Caco-2 (cell line): ENCODE results near the gene TTC16. TPM values are rescaled to one million over a fixed set of nuclear protein-coding genes. Genes with fewer than 3 reads are reported as not detected.

Experiments used
- BruUV-seq: library from RNA; stranded (reverse); fragments of 400-500 nt; replicated peaks from 2 replicates; lab custom pipeline; 2021; lab: Mats Ljungman, UMichigan
- CTCF ChIA-PET: fragments of 300-600 bp; sonication (Branson Sonifier 250); formaldehyde crosslinking; loops from one replicate; lab custom pipeline; 2022; ENCODE audit warnings: antibody characterized with exemption; lab: Charles Lee
- POLR2A ChIA-PET: fragments of 300-600 bp; sonication (Branson Sonifier 250); formaldehyde crosslinking; loops from one replicate; lab custom pipeline; 2022; ENCODE audit warnings: antibody characterized with exemption; lab: Charles Lee
- DNase-seq, 2 experiments: peaks; one replicate each; pipeline versions ENCODE4 v3.0.0 to v3.0.0-alpha.2; 2020 to 2022
- H3K27me3 ChIP-seq: replicated peaks from 2 replicates; pipeline ENCODE4 v1.6.0; 2011; ENCODE audit warnings: low read length; ENCODE audit not compliant: control insufficient read depth, insufficient read depth
- H3K36me3 ChIP-seq: 2 replicates; pipeline ENCODE4 v1.5.1; 2011; ENCODE audit warnings: low read length; ENCODE audit not compliant: control insufficient read depth, insufficient read depth
- H3K4me1 ChIP-seq: fragments of 250-450 bp; sonication (Bioruptor Pico); 2 replicates; pipeline ENCODE4 v1.5.1; 2020; ENCODE audit warnings: mild to moderate bottlenecking
- H3K4me3 ChIP-seq: 2 replicates; pipeline ENCODE4 v1.5.1; 2011; ENCODE audit warnings: low read depth, mild to moderate bottlenecking, control low read depth, low read length
- H3K9me3 ChIP-seq: fragments of 250-450 bp; sonication (Bioruptor Pico); 2 replicates; pipeline ENCODE4 v1.5.1; 2020; ENCODE audit warnings: mild to moderate bottlenecking, moderate library complexity
- H3K27ac Mint-ChIP-seq: one replicate; pipeline ENCODE4 v1.8.0; 2022; ENCODE audit warnings: mixed read lengths; ENCODE audit not compliant: unreplicated experiment
- H3K27me3 Mint-ChIP-seq: one replicate; pipeline ENCODE4 v1.8.0; 2022; ENCODE audit warnings: mixed read lengths; ENCODE audit not compliant: insufficient read depth, unreplicated experiment
- H3K36me3 Mint-ChIP-seq: one replicate; pipeline ENCODE4 v1.8.0; 2022; ENCODE audit warnings: mild to moderate bottlenecking, mixed read lengths; ENCODE audit not compliant: insufficient read depth, unreplicated experiment
- H3K4me1 Mint-ChIP-seq: one replicate; pipeline ENCODE4 v1.8.0; 2022; ENCODE audit warnings: low read depth, mixed read lengths; ENCODE audit not compliant: unreplicated experiment
- H3K4me3 Mint-ChIP-seq: one replicate; pipeline ENCODE4 v1.8.0; 2022; ENCODE audit warnings: mild to moderate bottlenecking, moderate library complexity, mixed read lengths; ENCODE audit not compliant: unreplicated experiment
- H3K9me3 Mint-ChIP-seq: one replicate; pipeline ENCODE4 v1.8.0; 2022; ENCODE audit warnings: mixed read lengths; ENCODE audit not compliant: unreplicated experiment
- intact Hi-C: fragments of 100-400 bp; cut with micrococcal nuclease; formaldehyde crosslinking; loops from one replicate; pipeline ENCODE4 v1.10.0; 2022; ENCODE audit not compliant: unreplicated experiment
- total RNA-seq: library from RNA; stranded (reverse); gene quantifications from 2 replicates; pipeline ENCODE4 v1.2.3, GENCODE V29; 2022
- TF ChIP-seq, protein P1 (sequence below), 2 experiments: fragments of 200-600 bp in 1 of 2; IDR thresholded peaks; 1 replicate in 1 of 2; 2 replicates in 1 of 2; pipeline versions ENCODE4 v1.5.1 to v1.8.0; 2011 to 2022; ENCODE audit warnings: antibody characterized with exemption in 1 of 2, control low read depth in 1 of 2, inconsistent platforms in 1 of 2, low read depth in 1 of 2, low read length in 1 of 2, mild to moderate bottlenecking in 1 of 2, moderate library complexity in 1 of 2; ENCODE audit not compliant: insufficient read depth in 1 of 2, severe bottlenecking in 1 of 2, unreplicated experiment in 1 of 2

The TTC16 gene
- total RNA-seq, 1 experiment from 2014 or later, result not detected

DNA sequence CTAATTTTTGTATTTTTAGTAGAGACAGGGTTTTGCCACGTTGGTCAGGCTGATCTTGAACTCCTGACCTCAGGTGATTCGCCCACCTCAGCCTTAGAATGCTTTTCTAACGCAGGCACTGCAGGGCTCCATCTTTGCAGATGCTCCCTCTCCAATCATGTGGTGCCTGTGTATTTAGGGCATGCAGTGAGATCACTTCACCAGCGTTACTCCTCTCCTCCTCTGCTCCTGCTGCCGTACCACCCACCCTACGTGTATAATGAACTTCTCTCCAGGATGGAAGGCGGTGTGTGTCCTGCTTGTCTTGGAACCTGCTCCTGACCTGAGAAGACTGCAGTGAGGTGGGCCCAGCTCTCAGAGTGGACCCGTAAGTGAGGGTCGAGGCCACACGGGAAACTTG is 22.7 kb upstream of the TTC16 start:
- H3K4me1 ChIP-seq, result no peaks in the 10 kb centered on the region
- no peaks in the 10 kb centered on the region for H3K27me3 ChIP-seq
- intact Hi-C loops, result no loop called here
- ChIA-PET CTCF (no interaction called here), POLR2A (no interaction called here)
- H3K9me3 Mint-ChIP-seq, result no peaks in the 10 kb centered on the region
- no peaks in the 10 kb centered on the region for H3K27me3 Mint-ChIP-seq
- TF ChIP-seq, protein P1, sequence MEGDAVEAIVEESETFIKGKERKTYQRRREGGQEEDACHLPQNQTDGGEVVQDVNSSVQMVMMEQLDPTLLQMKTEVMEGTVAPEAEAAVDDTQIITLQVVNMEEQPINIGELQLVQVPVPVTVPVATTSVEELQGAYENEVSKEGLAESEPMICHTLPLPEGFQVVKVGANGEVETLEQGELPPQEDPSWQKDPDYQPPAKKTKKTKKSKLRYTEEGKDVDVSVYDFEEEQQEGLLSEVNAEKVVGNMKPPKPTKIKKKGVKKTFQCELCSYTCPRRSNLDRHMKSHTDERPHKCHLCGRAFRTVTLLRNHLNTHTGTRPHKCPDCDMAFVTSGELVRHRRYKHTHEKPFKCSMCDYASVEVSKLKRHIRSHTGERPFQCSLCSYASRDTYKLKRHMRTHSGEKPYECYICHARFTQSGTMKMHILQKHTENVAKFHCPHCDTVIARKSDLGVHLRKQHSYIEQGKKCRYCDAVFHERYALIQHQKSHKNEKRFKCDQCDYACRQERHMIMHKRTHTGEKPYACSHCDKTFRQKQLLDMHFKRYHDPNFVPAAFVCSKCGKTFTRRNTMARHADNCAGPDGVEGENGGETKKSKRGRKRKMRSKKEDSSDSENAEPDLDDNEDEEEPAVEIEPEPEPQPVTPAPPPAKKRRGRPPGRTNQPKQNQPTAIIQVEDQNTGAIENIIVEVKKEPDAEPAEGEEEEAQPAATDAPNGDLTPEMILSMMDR (IDR thresholded peaks at IDR 0.05; ENCODE audit: insufficient read depth in 1 of 2, low read depth in 1 of 2, low read length in 1 of 2, severe bottlenecking in 1 of 2, unreplicated experiment in 1 of 2), result no peak
- no peaks in the 10 kb centered on the region for H3K36me3 Mint-ChIP-seq
- no peak for DNase-seq
- H3K9me3 ChIP-seq, result no peaks in the 10 kb centered on the region
- no peak overlapping the region for H3K27ac Mint-ChIP-seq
- H3K36me3 ChIP-seq, result no peaks in the 10 kb centered on the region
- no peak overlapping the region for H3K4me3 ChIP-seq
- no TSS peak for BruUV-seq
- no peak overlapping the region for H3K4me3 Mint-ChIP-seq
- no peaks in the 10 kb centered on the region for H3K4me1 Mint-ChIP-seq

DNA sequence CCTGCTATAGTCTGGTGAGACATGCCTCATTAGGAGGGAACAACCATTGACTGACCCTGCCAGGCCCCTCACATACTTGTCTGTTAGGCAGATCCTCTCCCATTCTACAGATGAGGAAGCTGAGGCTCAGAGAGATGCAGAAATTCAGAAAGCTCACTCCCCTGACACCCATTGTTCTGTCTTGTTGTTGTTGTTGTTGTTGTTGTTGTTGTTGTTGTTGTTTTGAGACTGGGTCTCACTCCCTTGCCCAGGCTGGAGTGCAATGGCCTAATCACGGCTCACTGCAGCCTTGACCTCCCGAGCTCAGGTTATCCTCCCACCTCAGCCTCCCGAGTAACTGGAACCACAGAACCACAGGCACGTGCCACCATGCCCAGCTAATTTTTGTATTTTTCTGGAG is 22.2 kb upstream of the TTC16 start:
- Histone ChIP-seq H3K4me1 (no peaks in the 10 kb centered on the region), H3K27me3 (no peaks in the 10 kb centered on the region), H3K9me3 (no peaks in the 10 kb centered on the region), H3K36me3 (no peaks in the 10 kb centered on the region), H3K4me3 (no peak overlapping the region)
- no peak for DNase-seq
- TF ChIP-seq, protein P1 (IDR thresholded peaks at IDR 0.05; ENCODE audit: insufficient read depth in 1 of 2, low read depth in 1 of 2, low read length in 1 of 2, severe bottlenecking in 1 of 2, unreplicated experiment in 1 of 2), result no peak
- ChIA-PET CTCF (no interaction called here), POLR2A (no interaction called here)
- H3K9me3 Mint-ChIP-seq, result no peaks in the 10 kb centered on the region
- no peaks in the 10 kb centered on the region for H3K36me3 Mint-ChIP-seq
- no peaks in the 10 kb centered on the region for H3K27me3 Mint-ChIP-seq
- H3K4me1 Mint-ChIP-seq, result no peaks in the 10 kb centered on the region
- H3K4me3 Mint-ChIP-seq, result no peak overlapping the region
- intact Hi-C loops, result no loop called here
- no peak overlapping the region for H3K27ac Mint-ChIP-seq
- no TSS peak for BruUV-seq

DNA sequence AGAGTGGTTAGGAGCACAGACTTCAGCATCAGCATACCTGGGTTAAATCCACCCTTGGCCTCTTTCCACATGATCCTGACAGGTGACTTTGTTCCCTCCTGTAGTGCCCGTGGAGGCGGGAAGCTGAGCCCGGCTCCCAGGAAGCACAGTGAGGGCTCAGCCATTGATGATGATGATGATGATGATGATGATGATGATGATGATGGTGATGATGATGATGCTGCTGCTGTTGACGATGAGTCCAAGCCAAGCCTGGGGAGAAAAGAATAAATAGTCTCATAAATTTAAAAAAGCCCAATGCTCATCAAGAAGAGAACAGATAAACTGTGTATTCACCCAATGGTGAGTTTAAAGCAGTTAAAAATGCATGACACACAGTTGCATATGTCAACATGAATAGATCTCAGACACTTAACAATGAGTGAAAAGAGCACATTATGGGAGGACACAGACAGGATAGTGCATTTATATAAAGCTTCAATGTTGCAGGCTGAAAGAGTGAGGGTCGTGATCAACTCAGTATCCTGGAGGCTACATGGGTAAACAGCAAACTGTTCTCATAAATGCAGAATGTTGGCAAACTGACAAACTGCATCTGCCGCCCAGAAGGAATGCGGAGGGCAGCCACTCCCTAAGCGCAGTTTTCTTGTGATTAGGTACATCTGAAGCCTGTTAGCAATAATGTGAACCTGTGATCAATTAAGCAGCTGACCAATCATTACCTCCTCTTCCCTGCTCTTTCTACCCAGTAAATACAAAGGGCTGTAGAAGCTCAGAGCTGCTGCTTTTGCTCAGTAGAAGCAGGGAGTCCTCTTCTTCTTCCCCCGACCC is 20.8 kb upstream of the TTC16 start:
- H3K9me3 Mint-ChIP-seq, result no peaks in the 10 kb centered on the region
- no peaks in the 10 kb centered on the region for H3K4me1 Mint-ChIP-seq

More for the DNA sequence above, 20.8 kb upstream of the TTC16 start:
- H3K9me3 ChIP-seq, result no peaks in the 10 kb centered on the region
- TF ChIP-seq, protein P1 (IDR thresholded peaks at IDR 0.05; ENCODE audit: insufficient read depth in 1 of 2, low read depth in 1 of 2, low read length in 1 of 2, severe bottlenecking in 1 of 2, unreplicated experiment in 1 of 2), result no peak
- no TSS peak for BruUV-seq
- intact Hi-C loops, result no loop called here
- peaks cover 6% of the 10 kb centered on the region for H3K36me3 Mint-ChIP-seq
- no peaks in the 10 kb centered on the region for H3K27me3 ChIP-seq
- H3K4me1 ChIP-seq, result no peaks in the 10 kb centered on the region
- H3K4me3 ChIP-seq, result no peak overlapping the region
- POLR2A ChIA-PET, result no interaction called here
- H3K36me3 ChIP-seq, result no peaks in the 10 kb centered on the region
- CTCF ChIA-PET, result no interaction called here
- H3K27me3 Mint-ChIP-seq, result no peaks in the 10 kb centered on the region
- no peak for DNase-seq
- no peak overlapping the region for H3K27ac Mint-ChIP-seq
- H3K4me3 Mint-ChIP-seq, result no peak overlapping the region
